GM10266 (cell line): ENCODE results near the gene RNF220.
"Not testable (repeated sequence)": the region's sequence is repeated elsewhere in the genome, so short reads cannot be mapped to it uniquely, and the experiment has no call there.

Experiments used
- DNase-seq: peaks from one replicate; pipeline ENCODE4 v3.0.0; 2012; ENCODE audit errors: extremely low spot score
- CTCF ChIP-seq: IDR thresholded peaks from 2 replicates; pipeline ENCODE4 v1.5.1; 2012; ENCODE audit warnings: mild to moderate bottlenecking, low read depth; ENCODE audit not compliant: control insufficient read depth, insufficient read depth; ENCODE audit errors: missing control alignments

Gene RNF220

GRCh38 chr1:44661781-44662682 is 257.0 kb downstream of the RNF220 start:
- no peak for DNase-seq
- TF ChIP-seq CTCF, result no peak

- DNase-seq, result no peak
- TF ChIP-seq CTCF, result no peak
Observed at GRCh38 chr1:44662683-44663030, 257.6 kb downstream of the RNF220 start.

GRCh38 chr1:44663417-44663816 is 258.4 kb downstream of the RNF220 start:
- no peak for TF ChIP-seq CTCF
- DNase-seq, result no peak

GRCh38 chr1:44664730-44665370 is 259.8 kb downstream of the RNF220 start:
- peak; percentile 41 for DNase-seq
- no peak for TF ChIP-seq CTCF

GRCh38 chr1:44666719-44667118 is 261.7 kb downstream of the RNF220 start:
- DNase-seq, result not testable (repeated sequence)

GRCh38 chr1:44670751-44671640 is 265.9 kb downstream of the RNF220 start:
- TF ChIP-seq CTCF, result no peak
- DNase-seq, result no peak

- no peak for TF ChIP-seq CTCF
- peak; percentile 49 for DNase-seq
Observed at GRCh38 chr1:44672254-44672955, 267.4 kb downstream of the RNF220 start.
